GM12878 (cell line): ENCODE results near the gene JMJD6.

Experiments
- EP300 ChIP-seq, 2 experiments: fragments of 150-350 bp in 1 of 2; IDR thresholded peaks; 2 replicates each; pipeline ENCODE4 v1.6.1; 2011 to 2012; ENCODE audit warnings: low read depth in 2 of 2, low read length in 2 of 2, borderline replicate concordance in 1 of 2, improper control_type of control experiment in 1 of 2, inconsistent platforms in 1 of 2; ENCODE audit not compliant: control insufficient read depth in 1 of 2
- HCFC1 ChIP-seq: fragments of 150-350 bp; IDR thresholded peaks from 2 replicates; pipeline ENCODE4 v1.6.1; 2014; ENCODE audit warnings: low read length
- NFIC ChIP-seq: IDR thresholded peaks from 2 replicates; pipeline ENCODE4 v1.6.1; 2012; ENCODE audit warnings: low read depth, mild to moderate bottlenecking, inconsistent platforms, low read length, moderate library complexity
- NFYB ChIP-seq: IDR thresholded peaks from 2 replicates; pipeline ENCODE4 v1.6.1; 2011; ENCODE audit warnings: low read depth, mild to moderate bottlenecking, low read length, improper control_type of control experiment, moderate library complexity; ENCODE audit not compliant: insufficient read depth
- POLR2A ChIP-seq: IDR thresholded peaks from 2 replicates; pipeline ENCODE4 v1.6.1; 2011; ENCODE audit warnings: low read depth, mild to moderate bottlenecking, low read length
- POLR2AphosphoS5 ChIP-seq: IDR thresholded peaks from 2 replicates; pipeline ENCODE4 v1.6.1; 2011; ENCODE audit warnings: mild to moderate bottlenecking, low read length, inconsistent platforms
- SIN3A ChIP-seq: IDR thresholded peaks from 2 replicates; pipeline ENCODE4 v1.6.1; 2012; ENCODE audit warnings: low read depth, low read length, improper control_type of control experiment
- ZNF274 ChIP-seq: IDR thresholded peaks from one replicate; pipeline ENCODE4 v1.8.0; 2011; ENCODE audit not compliant: insufficient read length, insufficient read depth
- ZZZ3 ChIP-seq: IDR thresholded peaks from 2 replicates; pipeline ENCODE4 v1.6.1; 2011; ENCODE audit warnings: low read depth; ENCODE audit not compliant: control insufficient read depth, insufficient read length
- TF ChIP-seq, protein P1 (sequence below): IDR thresholded peaks from 2 replicates; pipeline ENCODE4 v1.6.1; 2012; ENCODE audit warnings: low read length, inconsistent platforms

DNA sequence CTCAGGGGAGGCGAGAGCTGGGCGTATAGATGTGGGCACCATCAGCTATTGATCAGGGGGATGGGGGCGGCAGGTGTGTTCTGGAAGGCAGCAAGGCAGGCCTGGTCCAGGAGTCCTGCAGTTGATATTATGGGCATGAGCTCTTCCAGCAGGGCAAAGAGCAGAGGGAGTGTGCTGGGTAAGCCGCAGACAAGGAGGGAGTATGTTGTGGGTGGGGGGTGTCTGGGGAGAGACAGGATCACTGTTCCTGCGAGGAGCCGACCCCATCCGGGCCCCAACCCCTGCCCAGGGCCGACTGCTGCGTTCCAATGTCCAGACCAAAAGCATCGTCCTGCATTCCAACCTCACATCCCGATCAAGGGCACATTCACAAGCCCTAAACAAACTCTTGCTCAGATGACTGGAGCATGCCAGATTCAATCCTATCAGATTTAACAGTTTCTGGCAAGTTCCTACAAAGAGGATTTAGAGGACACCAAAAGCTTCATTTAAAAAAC is 24.9 kb downstream of the JMJD6 start:
- TF ChIP-seq NFIC (no peak), ZNF274 (no peak), NFYB (no peak), HCFC1 (no peak), SIN3A (no peak), ZZZ3 (no peak), POLR2AphosphoS5 (no peak), EP300 (IDR thresholded peaks at IDR 0.05; ENCODE audit: borderline replicate concordance in 1 of 2, control insufficient read depth in 1 of 2, low read depth in 2 of 2, low read length in 2 of 2) (no peak), POLR2A (no peak)
- TF ChIP-seq, protein P1, sequence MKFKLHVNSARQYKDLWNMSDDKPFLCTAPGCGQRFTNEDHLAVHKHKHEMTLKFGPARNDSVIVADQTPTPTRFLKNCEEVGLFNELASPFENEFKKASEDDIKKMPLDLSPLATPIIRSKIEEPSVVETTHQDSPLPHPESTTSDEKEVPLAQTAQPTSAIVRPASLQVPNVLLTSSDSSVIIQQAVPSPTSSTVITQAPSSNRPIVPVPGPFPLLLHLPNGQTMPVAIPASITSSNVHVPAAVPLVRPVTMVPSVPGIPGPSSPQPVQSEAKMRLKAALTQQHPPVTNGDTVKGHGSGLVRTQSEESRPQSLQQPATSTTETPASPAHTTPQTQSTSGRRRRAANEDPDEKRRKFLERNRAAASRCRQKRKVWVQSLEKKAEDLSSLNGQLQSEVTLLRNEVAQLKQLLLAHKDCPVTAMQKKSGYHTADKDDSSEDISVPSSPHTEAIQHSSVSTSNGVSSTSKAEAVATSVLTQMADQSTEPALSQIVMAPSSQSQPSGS = no peak
